Upper lobe of right lung (tissue), 1 donor: ENCODE results near the gene FBLIM1. TPM values are rescaled to one million over a fixed set of nuclear protein-coding genes. Genes with fewer than 3 reads are reported as not detected.
A peak's percentile ranks its signal among the peaks of the same experiment; 100 is the strongest.

ENCODE experiments used
- ATAC-seq: fragments of 200-7000 bp; cut with Tn5 transposase; one replicate; pipeline ENCODE4 v1.9.1; 2020; ENCODE audit warnings: mild to moderate bottlenecking, moderate library complexity
- DNase-seq: peaks from one replicate; pipeline ENCODE4 v3.0.0-alpha.2; 2020
- H3K27ac ChIP-seq: fragments of 200-600 bp; one replicate; pipeline ENCODE4 v1.8.0; 2022
- H3K27me3 ChIP-seq: fragments of 200-600 bp; one replicate; pipeline ENCODE4 v1.8.0; 2022; ENCODE audit warnings: mild to moderate bottlenecking
- H3K36me3 ChIP-seq: fragments of 200-600 bp; one replicate; pipeline ENCODE4 v1.8.0; 2022
- H3K4me1 ChIP-seq: fragments of 200-600 bp; one replicate; pipeline ENCODE4 v1.8.0; 2022
- H3K4me3 ChIP-seq: fragments of 200-600 bp; one replicate; pipeline ENCODE4 v1.8.0; 2022; ENCODE audit warnings: mild to moderate bottlenecking
- H3K9me3 ChIP-seq: fragments of 200-600 bp; one replicate; pipeline ENCODE4 v1.8.0; 2022
- CTCF ChIP-seq: fragments of 200-600 bp; IDR thresholded peaks from one replicate; pipeline ENCODE4 v1.8.0; 2022; ENCODE audit warnings: antibody characterized with exemption
- intact Hi-C: fragments of 100-400 bp; cut with DNase I; formaldehyde crosslinking; loops from one replicate; pipeline ENCODE4 v1.11.0; 2022
- total RNA-seq: library from RNA; stranded (reverse); fragmentation: NEBNext Ultra II Directional; extraction: Animal tissue kit (Norgen Biotek cat#: 25700); gene quantifications from one replicate; pipeline ENCODE4 v1.2.1, GENCODE V29; 2021
- donor health status: DM: no; HTN: yes; CAD: no; lungs with severe emphysema.

FBLIM1 gene
- total RNA-seq, 1 donor from 2014 or later: 39.0 TPM

GRCh38 chr1:15732686-15733081 is 25.9 kb upstream of the FBLIM1 start:
- Histone ChIP-seq H3K9me3 (no peaks in the 10 kb centered on the region), H3K27me3 (no peaks in the 10 kb centered on the region), H3K4me1 (peaks cover 14% of the 10 kb centered on the region), H3K27ac (no peak overlapping the region), H3K36me3 (peaks cover 74% of the 10 kb centered on the region), H3K4me3 (no peak overlapping the region)
- DNase-seq (no peak), ATAC-seq (peak; percentile 1)
- intact Hi-C loops: no loop called here
- TF ChIP-seq CTCF: no peak

- DNase-seq: no peak
- Histone ChIP-seq H3K27me3 (no peaks in the 10 kb centered on the region), H3K4me1 (peaks cover 14% of the 10 kb centered on the region), H3K4me3 (no peak overlapping the region), H3K36me3 (peaks cover 68% of the 10 kb centered on the region), H3K27ac (no peak overlapping the region), H3K9me3 (no peaks in the 10 kb centered on the region)
- intact Hi-C loops: no loop called here
- ATAC-seq: no peak
- TF ChIP-seq CTCF: no peak
Observed at GRCh38 chr1:15733218-15733725, 25.3 kb upstream of the FBLIM1 start.

- Histone ChIP-seq H3K27ac (no peak overlapping the region), H3K27me3 (no peaks in the 10 kb centered on the region), H3K4me3 (no peak overlapping the region), H3K9me3 (no peaks in the 10 kb centered on the region), H3K4me1 (peaks cover 14% of the 10 kb centered on the region), H3K36me3 (peaks cover 63% of the 10 kb centered on the region)
- DNase-seq: no peak
- no peak for TF ChIP-seq CTCF
- intact Hi-C loops: no loop called here
- no peak for ATAC-seq
Observed at GRCh38 chr1:15733726-15734226, 24.8 kb upstream of the FBLIM1 start.

GRCh38 chr1:15734296-15734695 is 24.3 kb upstream of the FBLIM1 start:
- intact Hi-C loops: no loop called here
- peaks cover 14% of the 10 kb centered on the region for H3K4me1 ChIP-seq
- H3K27me3 ChIP-seq: no peaks in the 10 kb centered on the region
- no peak overlapping the region for H3K27ac ChIP-seq
- no peak for ATAC-seq
- H3K36me3 ChIP-seq: peaks cover 58% of the 10 kb centered on the region
- no peak for DNase-seq
- no peak for TF ChIP-seq CTCF
- H3K9me3 ChIP-seq: no peaks in the 10 kb centered on the region
- H3K4me3 ChIP-seq: no peak overlapping the region

GRCh38 chr1:15734901-15735300 is 23.7 kb upstream of the FBLIM1 start:
- no peak for TF ChIP-seq CTCF
- peaks cover 52% of the 10 kb centered on the region for H3K36me3 ChIP-seq
- H3K4me3 ChIP-seq: no peak overlapping the region
- ATAC-seq (peak; percentile 53), DNase-seq (no peak)
- peaks cover 14% of the 10 kb centered on the region for H3K4me1 ChIP-seq
- intact Hi-C loops: no loop called here
- H3K9me3 ChIP-seq: no peaks in the 10 kb centered on the region
- no peaks in the 10 kb centered on the region for H3K27me3 ChIP-seq
- no peak overlapping the region for H3K27ac ChIP-seq
